Pulmonary artery endothelial cell (primary cell): ENCODE data around the gene ARPC1A. TPM values are rescaled to one million over a fixed set of nuclear protein-coding genes. Genes with fewer than 3 reads are reported as not detected.
"Not testable (repeated sequence)": the region's sequence is repeated elsewhere in the genome, so short reads cannot be mapped to it uniquely, and the experiment has no call there.

Experiments used
- DNase-seq: peaks from one replicate; pipeline ENCODE4 v3.0.0-alpha.2; 2011; ENCODE audit warnings: low read depth, low spot score
- total RNA-seq: library from RNA; depleted of rRNA; stranded (reverse); fragments of >200 nt; gene quantifications from 2 replicates; pipeline ENCODE4 v1.2.3, GENCODE V29; 2014

The ARPC1A gene
- total RNA-seq: 214 and 272 TPM in 2 replicates

GRCh38 chr7:99325592-99326407 lies at the start of gene ARPC1A:
Gene ARPC1A, plus strand, starts transcription at chr7:99325898. Its CDS starts 7,456 bp downstream, at chr7:99333354.
- peak; percentile 76 for DNase-seq

- no peak for DNase-seq
These were observed 47.5 kb upstream of the ARPC1A start for GRCh38 chr7:99278180-99278579.

GRCh38 chr7:99284165-99284564 lies 41.5 kb upstream of the ARPC1A start:
- DNase-seq: not testable (repeated sequence)

- no peak for DNase-seq
These were observed 37.7 kb upstream of the ARPC1A start for GRCh38 chr7:99287779-99288534.

GRCh38 chr7:99289185-99289584 lies 36.5 kb upstream of the ARPC1A start:
- DNase-seq: no peak

GRCh38 chr7:99290148-99290547 lies 35.5 kb upstream of the ARPC1A start:
- not testable (repeated sequence) for DNase-seq

- DNase-seq: no peak
These were observed 34.6 kb upstream of the ARPC1A start for GRCh38 chr7:99290980-99291607.

- no peak for DNase-seq
These were observed 33.6 kb upstream of the ARPC1A start for GRCh38 chr7:99292127-99292526.

- DNase-seq: no peak
These were observed 32.5 kb upstream of the ARPC1A start for GRCh38 chr7:99293167-99293566.

- DNase-seq: no peak
These were observed 32.0 kb upstream of the ARPC1A start for GRCh38 chr7:99293650-99294049.

- DNase-seq: no peak
These were observed 29.2 kb upstream of the ARPC1A start for GRCh38 chr7:99296471-99296870.

- no peak for DNase-seq
These were observed 24.2 kb upstream of the ARPC1A start for GRCh38 chr7:99301496-99301895.

GRCh38 chr7:99305473-99306260 lies 20.0 kb upstream of the ARPC1A start:
- DNase-seq: no peak

- DNase-seq: no peak
These were observed 17.1 kb upstream of the ARPC1A start for GRCh38 chr7:99308461-99309074.

GRCh38 chr7:99309111-99309510 lies 16.6 kb upstream of the ARPC1A start:
- DNase-seq: no peak

GRCh38 chr7:99310004-99310403 lies 15.7 kb upstream of the ARPC1A start:
- no peak for DNase-seq

- no peak for DNase-seq
These were observed 14.0 kb upstream of the ARPC1A start for GRCh38 chr7:99311702-99312101.

- DNase-seq: no peak
These were observed 13.1 kb upstream of the ARPC1A start for GRCh38 chr7:99312316-99313203.

GRCh38 chr7:99313204-99313573 lies 12.5 kb upstream of the ARPC1A start:
- DNase-seq: no peak

GRCh38 chr7:99314504-99314903 lies 11.2 kb upstream of the ARPC1A start:
- no peak for DNase-seq
